ENCODE data around the gene CCDC186. TPM values are rescaled to one million over a fixed set of nuclear protein-coding genes. Genes with fewer than 3 reads are reported as not detected.

The CCDC186 gene
- total RNA-seq, 1 experiment from 2014 or later, result 26.3 TPM

DNA sequence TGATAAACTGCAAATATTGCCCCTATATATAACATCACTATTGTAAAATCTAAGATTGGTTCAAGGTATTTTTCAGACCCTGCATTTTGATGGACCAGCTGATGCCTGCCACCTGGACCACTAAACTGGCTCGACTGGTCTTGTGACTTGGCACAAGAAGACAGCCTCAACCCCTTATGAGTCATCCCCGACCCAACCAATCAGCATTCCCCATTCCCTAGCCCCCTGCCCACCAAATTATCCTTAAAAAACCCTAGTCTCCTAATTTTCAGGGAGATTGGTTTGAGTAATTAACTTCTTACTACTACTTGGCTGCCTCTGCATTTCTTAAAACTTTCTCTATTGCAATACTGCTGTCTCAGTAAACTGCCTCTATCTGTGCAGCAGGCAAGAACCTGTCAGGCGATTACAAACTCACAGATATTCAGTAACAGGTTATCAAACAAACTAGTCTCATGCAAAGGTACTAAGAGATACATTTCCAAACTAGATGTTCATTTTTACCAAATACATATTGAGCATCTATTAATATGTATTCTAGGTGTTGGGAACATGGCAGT is 5.5 kb downstream of the CCDC186 start:
- peaks cover 11% of the 10 kb centered on the region for H3K9me3 ChIP-seq
- H3K36me3 ChIP-seq (ENCODE audit: control insufficient read depth, insufficient read depth, low read length), result peaks cover 1% of the 10 kb centered on the region; the same call in 1 of the 2 replicates
- Mint-ChIP-seq H3K4me3 (ENCODE audit: unreplicated experiment) (peak overlapping the region; percentile 34), H3K36me3 (ENCODE audit: insufficient read depth, unreplicated experiment) (peaks cover 34% of the 10 kb centered on the region), H3K27me3 (ENCODE audit: insufficient read depth, unreplicated experiment) (no peaks in the 10 kb centered on the region), H3K27ac (ENCODE audit: unreplicated experiment) (no peak overlapping the region), H3K9me3 (ENCODE audit: unreplicated experiment) (peaks cover 20% of the 10 kb centered on the region), H3K4me1 (ENCODE audit: low read depth, unreplicated experiment) (peaks cover 31% of the 10 kb centered on the region)
- TF ChIP-seq, protein P1, sequence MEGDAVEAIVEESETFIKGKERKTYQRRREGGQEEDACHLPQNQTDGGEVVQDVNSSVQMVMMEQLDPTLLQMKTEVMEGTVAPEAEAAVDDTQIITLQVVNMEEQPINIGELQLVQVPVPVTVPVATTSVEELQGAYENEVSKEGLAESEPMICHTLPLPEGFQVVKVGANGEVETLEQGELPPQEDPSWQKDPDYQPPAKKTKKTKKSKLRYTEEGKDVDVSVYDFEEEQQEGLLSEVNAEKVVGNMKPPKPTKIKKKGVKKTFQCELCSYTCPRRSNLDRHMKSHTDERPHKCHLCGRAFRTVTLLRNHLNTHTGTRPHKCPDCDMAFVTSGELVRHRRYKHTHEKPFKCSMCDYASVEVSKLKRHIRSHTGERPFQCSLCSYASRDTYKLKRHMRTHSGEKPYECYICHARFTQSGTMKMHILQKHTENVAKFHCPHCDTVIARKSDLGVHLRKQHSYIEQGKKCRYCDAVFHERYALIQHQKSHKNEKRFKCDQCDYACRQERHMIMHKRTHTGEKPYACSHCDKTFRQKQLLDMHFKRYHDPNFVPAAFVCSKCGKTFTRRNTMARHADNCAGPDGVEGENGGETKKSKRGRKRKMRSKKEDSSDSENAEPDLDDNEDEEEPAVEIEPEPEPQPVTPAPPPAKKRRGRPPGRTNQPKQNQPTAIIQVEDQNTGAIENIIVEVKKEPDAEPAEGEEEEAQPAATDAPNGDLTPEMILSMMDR (IDR thresholded peaks at IDR 0.05; ENCODE audit: insufficient read depth in 1 of 2, low read depth in 1 of 2, low read length in 1 of 2, severe bottlenecking in 1 of 2, unreplicated experiment in 1 of 2), result no peak
- peaks cover 44% of the 10 kb centered on the region for H3K4me1 ChIP-seq
- no peaks in the 10 kb centered on the region for H3K27me3 ChIP-seq (replicated peaks; ENCODE audit: control insufficient read depth, insufficient read depth, low read length)
- ChIA-PET CTCF (no interaction called here), POLR2A (no interaction called here)
- DNase-seq, result no peak
- no TSS peak for BruUV-seq (replicated peaks)
- intact Hi-C loops (cut with micrococcal nuclease; ENCODE audit: unreplicated experiment), result no loop called here
- no peak overlapping the region for H3K4me3 ChIP-seq (ENCODE audit: low read depth, low read length)

- no TSS peak for BruUV-seq (replicated peaks)
- Histone ChIP-seq H3K36me3 (ENCODE audit: control insufficient read depth, insufficient read depth, low read length) (peaks cover 1% of the 10 kb centered on the region; the same call in 1 of the 2 replicates), H3K4me3 (ENCODE audit: low read depth, low read length) (no peak overlapping the region), H3K9me3 (peaks cover 11% of the 10 kb centered on the region), H3K4me1 (peaks cover 47% of the 10 kb centered on the region), H3K27me3 (replicated peaks; ENCODE audit: control insufficient read depth, insufficient read depth, low read length) (no peaks in the 10 kb centered on the region)
- no peak for DNase-seq
- H3K36me3 Mint-ChIP-seq (ENCODE audit: insufficient read depth, unreplicated experiment), result peaks cover 39% of the 10 kb centered on the region
- H3K27me3 Mint-ChIP-seq (ENCODE audit: insufficient read depth, unreplicated experiment), result no peaks in the 10 kb centered on the region
- ChIA-PET CTCF (no interaction called here), POLR2A (no interaction called here)
- peaks cover 20% of the 10 kb centered on the region for H3K9me3 Mint-ChIP-seq (ENCODE audit: unreplicated experiment)
- no peak overlapping the region for H3K27ac Mint-ChIP-seq (ENCODE audit: unreplicated experiment)
- intact Hi-C loops (cut with micrococcal nuclease; ENCODE audit: unreplicated experiment), result no loop called here
- H3K4me1 Mint-ChIP-seq (ENCODE audit: low read depth, unreplicated experiment), result peaks cover 37% of the 10 kb centered on the region
- no peak overlapping the region for H3K4me3 Mint-ChIP-seq (ENCODE audit: unreplicated experiment)
- TF ChIP-seq, protein P1 (IDR thresholded peaks at IDR 0.05; ENCODE audit: insufficient read depth in 1 of 2, low read depth in 1 of 2, low read length in 1 of 2, severe bottlenecking in 1 of 2, unreplicated experiment in 1 of 2), result no peak
Observed at GRCh38 chr10:114167985-114168384, 6.0 kb downstream of the CCDC186 start.

DNA sequence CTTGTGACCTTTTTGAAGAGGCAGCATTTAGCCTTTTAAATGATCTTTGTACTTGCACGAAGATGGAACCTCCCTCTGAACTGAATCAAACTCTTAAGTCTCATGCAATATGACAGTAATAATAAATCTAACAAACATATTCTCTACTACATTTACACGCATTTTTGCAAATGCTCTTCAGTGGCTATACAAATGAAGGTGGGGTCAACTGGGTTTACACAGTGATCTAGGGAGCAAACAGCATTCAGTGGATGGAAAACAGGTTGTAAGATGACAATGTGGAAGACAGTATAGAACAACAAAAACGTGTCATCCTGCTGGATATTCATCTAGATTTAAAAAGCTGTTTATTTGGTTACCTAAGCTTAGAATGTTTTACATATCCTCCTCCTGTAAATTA is 7.5 kb downstream of the CCDC186 start:
- Mint-ChIP-seq H3K27me3 (ENCODE audit: insufficient read depth, unreplicated experiment) (no peaks in the 10 kb centered on the region), H3K9me3 (ENCODE audit: unreplicated experiment) (peaks cover 20% of the 10 kb centered on the region), H3K36me3 (ENCODE audit: insufficient read depth, unreplicated experiment) (peaks cover 46% of the 10 kb centered on the region), H3K4me1 (ENCODE audit: low read depth, unreplicated experiment) (peaks cover 42% of the 10 kb centered on the region), H3K4me3 (ENCODE audit: unreplicated experiment) (peak overlapping the region; percentile 54), H3K27ac (ENCODE audit: unreplicated experiment) (peak overlapping the region; percentile 61)
- ChIA-PET CTCF (no interaction called here), POLR2A (no interaction called here)
- peak in 1 of 2 experiments; percentile 19 for DNase-seq
- TF ChIP-seq, protein P1 (IDR thresholded peaks at IDR 0.05; ENCODE audit: insufficient read depth in 1 of 2, low read depth in 1 of 2, low read length in 1 of 2, severe bottlenecking in 1 of 2, unreplicated experiment in 1 of 2), result no peak
- H3K9me3 ChIP-seq, result peaks cover 11% of the 10 kb centered on the region
- no peak overlapping the region for H3K4me3 ChIP-seq (ENCODE audit: low read depth, low read length)
- no TSS peak for BruUV-seq (replicated peaks)
- no peaks in the 10 kb centered on the region for H3K27me3 ChIP-seq (replicated peaks; ENCODE audit: control insufficient read depth, insufficient read depth, low read length)
- peaks cover 1% of the 10 kb centered on the region; the same call in 1 of the 2 replicates for H3K36me3 ChIP-seq (ENCODE audit: control insufficient read depth, insufficient read depth, low read length)
- intact Hi-C loops (cut with micrococcal nuclease; ENCODE audit: unreplicated experiment), result loop anchor here (1.0 kb wide), 1 partner anchor 8 kb away; the partner anchor contains the start of gene CCDC186
- peaks cover 39% of the 10 kb centered on the region for H3K4me1 ChIP-seq
